ENCODE results near the gene DNM2. TPM values are rescaled to one million over a fixed set of nuclear protein-coding genes. Genes with fewer than 3 reads are reported as not detected.

The DNM2 gene
- total and polyA plus RNA-seq, 5 donors from 2014 or later: 61.8 to 269 (median 63.1) TPM

DNA sequence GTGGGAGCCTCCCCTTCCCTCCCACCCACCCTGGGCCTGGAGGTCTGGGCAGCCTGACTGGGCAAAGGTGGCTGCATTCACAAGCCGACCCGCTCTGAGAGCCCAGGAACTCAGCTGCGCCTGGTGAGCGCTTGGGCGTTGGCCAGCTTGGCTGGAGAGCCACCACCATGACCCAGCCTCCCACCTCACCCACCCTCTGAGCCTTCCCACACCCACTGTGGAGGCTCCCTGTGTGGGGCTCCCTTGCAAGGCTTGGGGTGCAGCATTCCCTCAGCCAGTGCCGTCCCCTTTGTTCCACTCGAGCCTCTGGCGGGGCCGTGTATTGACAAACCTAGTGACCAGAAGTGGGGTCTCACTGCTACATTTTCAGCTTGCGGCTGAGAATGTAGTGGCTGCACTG is 31.7 kb upstream of the DNM2 start:
- Histone ChIP-seq H3K4me3 (ENCODE audit: low read depth, low read length) (no peak overlapping the region), H3K4me1 (ENCODE audit: control insufficient read depth, insufficient read depth, low read length, poor library complexity, severe bottlenecking) (no peaks in the 10 kb centered on the region), H3K36me3 (ENCODE audit: control insufficient read depth, insufficient read depth, low read length) (peaks cover 87% of the 10 kb centered on the region), H3K27ac (ENCODE audit: insufficient read depth, low read length, poor library complexity, severe bottlenecking) (no peak overlapping the region), H3K27me3 (ENCODE audit: control insufficient read depth, insufficient read depth, low read length) (no peaks in the 10 kb centered on the region), H3K9me3 (ENCODE audit: control insufficient read depth in 2 of 2, low read length in 2 of 2) (no peaks in the 10 kb centered on the region)
- Mint-ChIP-seq H3K9me3 (no peaks in the 10 kb centered on the region), H3K4me1 (no peaks in the 10 kb centered on the region), H3K27me3 (no peaks in the 10 kb centered on the region), H3K27ac (no peak overlapping the region), H3K4me3 (no peak overlapping the region), H3K36me3 (peaks cover 21% of the 10 kb centered on the region)
- DNase-seq (no peak), ATAC-seq (ENCODE audit: low read depth in 2 of 2) (no peak)

DNA sequence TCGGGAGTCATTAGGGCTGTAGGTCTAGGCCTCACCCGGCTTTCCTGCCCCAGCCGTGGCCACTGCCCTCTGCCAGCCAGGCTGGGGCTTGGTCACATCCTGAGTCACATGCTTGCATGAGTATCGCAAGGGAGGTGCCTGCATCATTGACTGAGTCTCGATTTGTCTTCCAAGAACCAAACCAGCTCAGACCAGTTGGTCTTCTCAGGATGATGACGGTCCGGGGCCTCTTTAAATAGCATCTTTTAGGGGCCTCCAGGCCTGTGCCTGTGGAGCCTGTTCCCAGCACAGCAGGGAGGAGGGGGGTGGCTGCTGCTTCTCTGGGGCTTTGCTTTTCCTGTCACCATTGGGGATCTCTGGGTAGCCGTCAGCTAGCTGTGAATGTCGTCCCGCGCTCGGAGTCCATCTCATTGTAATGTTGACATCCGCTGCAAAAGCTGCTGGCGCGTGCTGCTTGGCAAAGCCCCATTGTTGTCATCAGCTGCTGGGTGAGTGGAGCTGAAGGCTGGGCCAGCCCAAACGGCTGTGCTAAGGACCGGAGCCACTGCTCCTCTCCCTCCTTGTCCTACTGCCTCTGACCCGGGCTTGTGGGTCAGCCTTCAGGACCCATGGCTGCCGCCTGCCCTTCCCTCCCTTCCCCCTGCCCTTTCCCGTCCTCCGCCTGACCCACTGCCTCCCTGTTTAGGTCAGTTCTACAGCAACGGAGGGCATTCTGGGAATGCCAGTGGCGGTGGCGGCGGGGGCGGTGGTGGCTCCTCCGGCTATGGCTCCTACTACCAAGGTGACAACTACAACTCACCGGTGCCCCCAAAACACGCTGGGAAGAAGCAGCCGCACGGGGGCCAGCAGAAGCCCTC is 31.0 kb upstream of the DNM2 start:
- Histone ChIP-seq H3K4me3 (ENCODE audit: low read depth, low read length) (no peak overlapping the region), H3K36me3 (ENCODE audit: control insufficient read depth, insufficient read depth, low read length) (peaks cover 85% of the 10 kb centered on the region), H3K27me3 (ENCODE audit: control insufficient read depth, insufficient read depth, low read length) (no peaks in the 10 kb centered on the region), H3K27ac (ENCODE audit: insufficient read depth, low read length, poor library complexity, severe bottlenecking) (no peak overlapping the region), H3K4me1 (ENCODE audit: control insufficient read depth, insufficient read depth, low read length, poor library complexity, severe bottlenecking) (no peaks in the 10 kb centered on the region), H3K9me3 (ENCODE audit: control insufficient read depth in 2 of 2, low read length in 2 of 2) (no peaks in the 10 kb centered on the region)
- no peaks in the 10 kb centered on the region for H3K9me3 Mint-ChIP-seq
- DNase-seq: no peak
- H3K27me3 Mint-ChIP-seq: no peaks in the 10 kb centered on the region
- ATAC-seq (ENCODE audit: low read depth in 2 of 2): no peak
- H3K4me1 Mint-ChIP-seq: no peaks in the 10 kb centered on the region
- no peak overlapping the region for H3K27ac Mint-ChIP-seq
- no peak overlapping the region for H3K4me3 Mint-ChIP-seq
- H3K36me3 Mint-ChIP-seq: peaks cover 26% of the 10 kb centered on the region

DNA sequence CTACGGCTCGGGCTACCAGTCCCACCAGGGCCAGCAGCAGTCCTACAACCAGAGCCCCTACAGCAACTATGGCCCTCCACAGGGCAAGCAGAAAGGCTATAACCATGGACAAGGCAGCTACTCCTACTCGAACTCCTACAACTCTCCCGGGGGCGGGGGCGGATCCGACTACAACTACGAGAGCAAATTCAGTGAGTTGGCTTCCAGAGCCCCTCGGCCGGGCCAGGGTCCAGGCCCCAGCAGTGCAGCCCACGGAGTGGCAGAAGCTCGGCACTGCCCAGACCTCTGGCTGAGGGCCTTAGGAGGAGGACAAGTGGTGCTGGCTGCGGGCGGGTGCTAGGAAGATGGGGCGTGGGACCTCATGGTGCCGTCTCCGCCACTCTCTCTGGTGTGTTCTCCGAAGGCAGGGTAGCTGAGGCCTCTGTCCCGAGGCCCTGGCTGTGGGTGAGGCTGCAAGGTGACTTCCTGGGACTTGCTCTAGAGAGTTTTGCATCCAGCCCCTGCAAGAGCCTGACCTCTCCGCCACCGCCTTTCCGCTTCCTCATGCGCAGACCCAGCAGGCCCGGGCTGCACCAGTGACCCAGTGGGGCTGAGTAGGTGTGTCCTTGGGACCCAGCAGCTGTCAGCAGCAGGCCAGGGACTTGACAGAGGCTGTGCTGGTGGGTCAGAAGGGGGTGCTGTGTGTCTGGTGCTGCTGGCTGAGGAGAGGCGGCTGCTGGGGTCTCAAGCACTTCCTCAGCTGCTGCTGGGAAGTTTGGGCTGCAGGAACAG is 30.2 kb upstream of the DNM2 start:
- Mint-ChIP-seq H3K27me3 (peaks cover 4% of the 10 kb centered on the region), H3K36me3 (peaks cover 26% of the 10 kb centered on the region), H3K27ac (no peak overlapping the region), H3K4me3 (no peak overlapping the region), H3K4me1 (peaks cover 0 to 4% (median 3%) of the 10 kb centered on the region in 4 donors), H3K9me3 (no peaks in the 10 kb centered on the region)
- Histone ChIP-seq H3K27ac (ENCODE audit: insufficient read depth, low read length, poor library complexity, severe bottlenecking) (no peak overlapping the region), H3K36me3 (ENCODE audit: control insufficient read depth, insufficient read depth, low read length) (peaks cover 77% of the 10 kb centered on the region), H3K4me1 (ENCODE audit: control insufficient read depth, insufficient read depth, low read length, poor library complexity, severe bottlenecking) (no peaks in the 10 kb centered on the region), H3K27me3 (ENCODE audit: control insufficient read depth, insufficient read depth, low read length) (no peaks in the 10 kb centered on the region), H3K9me3 (ENCODE audit: control insufficient read depth in 2 of 2, low read length in 2 of 2) (no peaks in the 10 kb centered on the region), H3K4me3 (ENCODE audit: low read depth, low read length) (no peak overlapping the region)
- DNase-seq (no peak), ATAC-seq (ENCODE audit: low read depth in 2 of 2) (no peak)

DNA sequence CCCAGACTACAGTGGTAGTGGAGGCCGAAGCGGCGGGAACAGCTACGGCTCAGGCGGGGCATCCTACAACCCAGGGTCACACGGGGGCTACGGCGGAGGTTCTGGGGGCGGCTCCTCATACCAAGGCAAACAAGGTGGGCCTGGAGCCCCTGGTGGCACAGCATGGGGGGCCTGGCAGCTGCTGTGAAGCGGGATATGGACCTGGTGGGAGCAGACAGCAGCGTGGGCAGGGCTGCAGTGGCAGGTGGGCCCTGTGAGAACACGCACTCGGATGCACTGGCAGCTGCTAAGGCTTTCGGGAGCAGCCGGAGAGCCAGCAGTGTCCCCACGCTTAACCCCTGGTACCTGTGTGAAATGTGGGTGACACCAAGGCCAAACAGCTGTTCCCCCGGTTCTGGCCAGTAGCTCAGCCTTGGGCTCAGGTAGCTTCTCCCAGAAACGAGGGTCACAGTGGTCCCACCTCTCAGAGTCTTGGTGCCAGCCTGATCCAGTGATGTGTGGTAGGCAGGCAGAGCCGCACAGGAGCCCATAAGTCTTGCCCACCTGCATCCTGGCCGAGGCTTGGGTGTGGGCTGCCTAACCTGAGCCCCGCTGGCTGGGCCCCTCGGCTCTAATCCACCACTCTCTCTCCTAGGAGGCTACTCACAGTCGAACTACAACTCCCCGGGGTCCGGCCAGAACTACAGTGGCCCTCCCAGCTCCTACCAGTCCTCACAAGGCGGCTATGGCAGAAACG is 29.2 kb upstream of the DNM2 start:
- Mint-ChIP-seq H3K9me3 (no peaks in the 10 kb centered on the region), H3K4me3 (no peak overlapping the region), H3K27me3 (peaks cover 5% of the 10 kb centered on the region), H3K4me1 (peaks cover 0 to 5% (median 4%) of the 10 kb centered on the region in 4 donors), H3K27ac (no peak overlapping the region), H3K36me3 (peaks cover 26% of the 10 kb centered on the region)
- ATAC-seq (ENCODE audit: low read depth in 2 of 2) (no peak), DNase-seq (no peak)
- Histone ChIP-seq H3K4me1 (ENCODE audit: control insufficient read depth, insufficient read depth, low read length, poor library complexity, severe bottlenecking) (no peaks in the 10 kb centered on the region), H3K36me3 (ENCODE audit: control insufficient read depth, insufficient read depth, low read length) (peaks cover 66% of the 10 kb centered on the region), H3K27me3 (ENCODE audit: control insufficient read depth, insufficient read depth, low read length) (no peaks in the 10 kb centered on the region), H3K27ac (ENCODE audit: insufficient read depth, low read length, poor library complexity, severe bottlenecking) (no peak overlapping the region), H3K9me3 (ENCODE audit: control insufficient read depth in 2 of 2, low read length in 2 of 2) (no peaks in the 10 kb centered on the region), H3K4me3 (ENCODE audit: low read depth, low read length) (no peak overlapping the region)

DNA sequence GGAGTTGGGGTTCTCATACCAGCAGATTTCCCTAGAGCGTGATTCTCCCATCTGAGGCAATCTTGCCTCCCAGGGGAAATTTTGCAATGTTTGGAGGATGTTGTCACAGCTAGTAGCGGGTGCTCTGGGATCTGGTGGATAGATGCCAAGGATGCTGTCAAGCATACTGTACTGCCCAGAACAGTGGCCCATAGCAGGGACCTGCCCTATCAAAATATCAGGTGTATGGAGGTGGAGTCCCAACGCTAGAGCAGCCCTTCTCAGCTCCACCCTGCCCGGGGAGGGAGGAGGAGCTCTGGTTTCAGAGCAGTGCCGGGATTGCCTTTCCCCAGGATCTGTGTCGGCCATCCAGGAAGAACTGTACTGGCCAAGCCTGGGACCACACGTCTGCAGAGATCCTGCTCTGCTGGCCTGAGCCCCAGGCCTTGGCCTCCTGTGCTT is 27.5 kb upstream of the DNM2 start:
- H3K27ac ChIP-seq (ENCODE audit: insufficient read depth, low read length, poor library complexity, severe bottlenecking): no peak overlapping the region
- Mint-ChIP-seq H3K4me3 (no peak overlapping the region), H3K4me1 (peaks cover under 1 to 9% (median 6%) of the 10 kb centered on the region in 4 donors), H3K36me3 (peaks cover 16% of the 10 kb centered on the region), H3K27ac (no peak overlapping the region), H3K27me3 (peaks cover 6% of the 10 kb centered on the region), H3K9me3 (peaks cover 0 to 2% (median 0%) of the 10 kb centered on the region in 7 donors)
- peaks cover 3% of the 10 kb centered on the region for H3K4me1 ChIP-seq (ENCODE audit: control insufficient read depth, insufficient read depth, low read length, poor library complexity, severe bottlenecking)
- ATAC-seq (ENCODE audit: low read depth in 2 of 2) (no peak), DNase-seq (no peak)
- H3K36me3 ChIP-seq (ENCODE audit: control insufficient read depth, insufficient read depth, low read length): peaks cover 50% of the 10 kb centered on the region
- no peaks in the 10 kb centered on the region for H3K9me3 ChIP-seq (ENCODE audit: control insufficient read depth in 2 of 2, low read length in 2 of 2)
- no peak overlapping the region for H3K4me3 ChIP-seq (ENCODE audit: low read depth, low read length)
- H3K27me3 ChIP-seq (ENCODE audit: control insufficient read depth, insufficient read depth, low read length): no peaks in the 10 kb centered on the region

DNA sequence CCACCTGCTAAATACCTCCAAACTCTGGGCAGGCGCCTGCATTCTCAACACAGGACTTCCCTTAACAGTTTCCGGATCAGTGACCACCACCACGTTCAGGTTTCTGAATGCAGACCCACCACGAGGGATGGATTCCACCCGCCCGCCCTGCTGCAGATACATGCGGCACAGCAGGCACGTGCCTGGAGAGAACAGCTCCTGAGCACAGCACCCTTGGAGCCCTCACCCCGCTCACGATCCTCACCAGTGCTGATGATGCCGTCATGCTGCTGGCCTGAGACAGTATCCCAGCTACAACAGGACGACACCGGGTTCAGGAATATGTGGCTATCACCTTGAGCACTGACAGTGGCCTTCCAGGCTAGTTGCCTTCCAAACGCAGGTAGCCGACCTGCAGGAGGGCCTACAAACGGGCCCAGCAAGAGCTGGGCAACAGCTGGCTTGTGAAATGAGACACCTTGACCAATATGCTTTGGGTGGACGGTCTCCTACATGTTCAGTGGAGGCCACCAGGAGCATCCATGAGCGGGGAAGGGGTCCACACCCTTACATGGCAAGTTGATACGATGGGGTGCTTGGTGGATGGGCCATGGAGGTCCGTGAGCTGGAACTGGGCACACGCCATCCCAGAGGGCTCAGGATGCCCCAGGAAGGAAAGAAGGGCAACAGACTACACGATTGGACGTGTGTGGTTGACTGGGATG is 26.5 kb upstream of the DNM2 start:
- no peak overlapping the region for H3K4me3 ChIP-seq (ENCODE audit: low read depth, low read length)
- no peak overlapping the region for H3K27ac Mint-ChIP-seq
- no peak for ATAC-seq (ENCODE audit: low read depth in 2 of 2)
- peaks cover 0 to 2% (median 0%) of the 10 kb centered on the region in 7 donors for H3K9me3 Mint-ChIP-seq
- H3K27me3 ChIP-seq (ENCODE audit: control insufficient read depth, insufficient read depth, low read length): no peaks in the 10 kb centered on the region
- no peaks in the 10 kb centered on the region for H3K9me3 ChIP-seq (ENCODE audit: control insufficient read depth in 2 of 2, low read length in 2 of 2)
- no peak for DNase-seq
- H3K4me1 Mint-ChIP-seq: peaks cover 4 to 17% (median 15%) of the 10 kb centered on the region in 4 donors
- H3K36me3 Mint-ChIP-seq: peaks cover 16% of the 10 kb centered on the region
- no peak overlapping the region for H3K27ac ChIP-seq (ENCODE audit: insufficient read depth, low read length, poor library complexity, severe bottlenecking)
- H3K27me3 Mint-ChIP-seq: peaks cover 15% of the 10 kb centered on the region
- H3K36me3 ChIP-seq (ENCODE audit: control insufficient read depth, insufficient read depth, low read length): peaks cover 46% of the 10 kb centered on the region
- H3K4me1 ChIP-seq (ENCODE audit: control insufficient read depth, insufficient read depth, low read length, poor library complexity, severe bottlenecking): peaks cover 10% of the 10 kb centered on the region
- H3K4me3 Mint-ChIP-seq: peak overlapping the region in 1 of 4 donors; percentile 63

DNA sequence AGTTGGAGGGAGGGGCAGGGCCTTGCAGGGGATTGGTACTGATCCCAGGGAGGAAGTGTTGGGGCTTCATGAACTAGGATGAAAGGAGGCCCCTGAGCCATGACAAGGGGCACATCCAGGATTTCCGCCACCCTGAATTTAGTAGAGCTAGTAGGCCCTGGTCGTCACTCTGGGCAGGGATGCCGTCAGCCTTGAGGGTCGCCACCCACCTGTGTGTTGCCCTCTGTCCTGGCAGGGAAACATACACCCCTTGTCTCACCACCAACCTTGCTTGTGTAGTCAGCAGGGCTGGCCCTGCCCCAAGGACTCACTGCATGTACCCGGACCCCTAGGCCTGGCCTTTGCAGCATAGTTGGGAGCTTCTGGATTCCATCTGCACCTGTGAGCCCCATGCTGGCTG is 26.0 kb upstream of the DNM2 start:
- no peak for ATAC-seq (ENCODE audit: low read depth in 2 of 2)
- Histone ChIP-seq H3K27me3 (ENCODE audit: control insufficient read depth, insufficient read depth, low read length) (no peaks in the 10 kb centered on the region), H3K9me3 (ENCODE audit: control insufficient read depth in 2 of 2, low read length in 2 of 2) (no peaks in the 10 kb centered on the region), H3K27ac (ENCODE audit: insufficient read depth, low read length, poor library complexity, severe bottlenecking) (no peak overlapping the region), H3K4me1 (ENCODE audit: control insufficient read depth, insufficient read depth, low read length, poor library complexity, severe bottlenecking) (peaks cover 10% of the 10 kb centered on the region), H3K4me3 (ENCODE audit: low read depth, low read length) (no peak overlapping the region), H3K36me3 (ENCODE audit: control insufficient read depth, insufficient read depth, low read length) (peaks cover 41% of the 10 kb centered on the region)
- H3K27me3 Mint-ChIP-seq: peaks cover 18% of the 10 kb centered on the region
- H3K36me3 Mint-ChIP-seq: peaks cover 16% of the 10 kb centered on the region
- no peak for DNase-seq
- no peak overlapping the region for H3K4me3 Mint-ChIP-seq
- peaks cover 4 to 21% (median 17%) of the 10 kb centered on the region in 4 donors for H3K4me1 Mint-ChIP-seq
- peaks cover 0 to 2% (median 0%) of the 10 kb centered on the region in 7 donors for H3K9me3 Mint-ChIP-seq
- no peak overlapping the region for H3K27ac Mint-ChIP-seq

Measured in CD4-positive, CD25-positive, alpha-beta regulatory T cell (primary cell).